ENCODE measurements around the gene PHACTR1.
"Not testable (repeated sequence)": the region's sequence is repeated elsewhere in the genome, so short reads cannot be mapped to it uniquely, and the experiment has no call there.

PHACTR1 gene

GRCh38 chr6:12749531-12750379 lies 33.2 kb downstream of the PHACTR1 start:
- no peak for DNase-seq (ENCODE audit: low read depth in 3 of 3)

DNA sequence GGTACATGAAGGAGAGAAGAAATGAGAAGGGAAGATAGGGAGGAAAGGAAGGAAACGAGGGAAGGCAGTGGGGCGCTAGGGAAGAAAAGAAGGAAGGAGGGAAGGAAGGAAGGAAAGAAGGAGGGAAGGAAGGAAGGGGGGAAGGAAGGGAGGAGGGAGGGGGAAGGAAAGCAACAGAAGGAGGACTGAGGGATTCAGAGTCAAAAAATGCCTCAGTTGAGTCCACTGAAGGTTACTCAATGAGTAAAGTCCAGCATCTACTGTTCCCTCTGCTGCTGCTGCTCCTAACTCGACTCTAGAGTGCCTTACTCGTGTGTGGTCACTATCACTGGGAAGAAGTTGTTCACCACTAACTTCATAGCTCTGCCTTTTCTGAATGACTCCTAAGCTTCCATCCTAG lies 33.8 kb downstream of the PHACTR1 start:
- no peak for DNase-seq (ENCODE audit: low read depth in 3 of 3)

GRCh38 chr6:12751694-12752325 lies 35.2 kb downstream of the PHACTR1 start:
- DNase-seq (ENCODE audit: low read depth in 3 of 3): no peak

GRCh38 chr6:12753036-12753435 lies 36.5 kb downstream of the PHACTR1 start:
- DNase-seq (ENCODE audit: low read depth in 3 of 3): no peak

GRCh38 chr6:12760226-12760625 lies 43.7 kb downstream of the PHACTR1 start:
- no peak for DNase-seq (ENCODE audit: low read depth in 3 of 3)

DNA sequence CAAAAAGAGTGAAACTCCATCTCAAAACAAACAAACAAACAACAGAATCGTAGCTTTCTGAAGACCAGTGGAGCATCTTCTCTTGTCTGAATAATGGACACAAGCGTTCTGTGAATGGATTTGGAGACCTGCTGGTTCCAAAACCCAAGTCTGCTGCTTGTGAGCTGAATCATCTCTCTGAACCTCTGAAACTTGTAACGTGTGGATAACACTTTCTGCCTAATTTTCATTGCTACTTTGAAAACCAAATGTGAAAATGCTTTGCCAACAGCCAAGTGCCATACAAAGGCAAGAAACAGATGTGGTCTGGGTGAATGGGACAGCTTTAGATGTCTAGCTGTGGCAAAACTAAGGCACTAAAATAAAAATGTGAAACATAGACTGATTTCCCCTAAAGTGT lies 44.3 kb downstream of the PHACTR1 start:
- no peak for DNase-seq (ENCODE audit: low read depth in 3 of 3)

- no peak for DNase-seq (ENCODE audit: low read depth in 3 of 3)
Measured at GRCh38 chr6:12761376-12762115, 45.0 kb downstream of the PHACTR1 start.

- not testable (repeated sequence) for DNase-seq (ENCODE audit: low read depth in 3 of 3)
Measured at GRCh38 chr6:12762731-12763434, 46.3 kb downstream of the PHACTR1 start.

DNA sequence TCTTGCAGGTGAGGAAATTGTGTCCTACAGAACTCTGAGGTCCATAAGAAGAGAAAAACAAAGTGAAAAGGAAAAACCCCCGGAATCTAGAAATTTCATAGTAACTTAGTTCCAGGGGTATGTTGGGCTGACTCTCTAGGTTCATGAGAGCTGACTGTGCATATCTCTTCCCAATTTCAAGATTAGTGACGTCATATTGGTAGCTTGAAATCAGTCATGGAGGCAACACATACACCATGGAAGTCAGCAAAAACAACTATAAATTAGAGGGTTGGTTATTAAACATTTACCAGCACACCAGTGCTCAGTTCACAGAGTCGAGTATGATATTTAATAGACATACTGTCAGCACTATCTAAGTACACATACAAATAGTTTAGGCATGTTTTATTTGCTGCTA lies 49.8 kb downstream of the PHACTR1 start:
- DNase-seq (ENCODE audit: low read depth in 3 of 3): no peak

DNA sequence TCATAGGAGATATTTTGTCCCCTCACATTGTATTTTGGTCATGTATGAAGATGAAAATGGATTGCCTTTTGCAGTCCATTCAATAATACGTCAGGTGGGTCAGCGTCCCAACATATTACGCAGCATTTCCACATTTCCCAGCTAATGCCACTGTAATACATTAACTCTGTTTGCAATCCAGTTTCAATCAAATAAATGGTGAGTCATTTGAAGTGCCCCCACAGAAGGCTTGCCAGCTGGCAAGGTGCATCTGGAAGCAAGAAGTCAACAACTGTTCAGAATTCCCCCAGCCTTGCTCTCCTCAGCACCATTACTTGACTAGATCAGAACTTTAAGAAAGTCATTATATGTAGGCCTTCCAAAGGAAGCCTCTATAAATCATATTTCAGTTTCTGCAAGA lies 50.4 kb downstream of the PHACTR1 start:
- no peak for DNase-seq (ENCODE audit: low read depth in 3 of 3)

- no peak for DNase-seq (ENCODE audit: low read depth in 3 of 3)
Measured at GRCh38 chr6:12769556-12770256, 53.1 kb downstream of the PHACTR1 start.

DNA sequence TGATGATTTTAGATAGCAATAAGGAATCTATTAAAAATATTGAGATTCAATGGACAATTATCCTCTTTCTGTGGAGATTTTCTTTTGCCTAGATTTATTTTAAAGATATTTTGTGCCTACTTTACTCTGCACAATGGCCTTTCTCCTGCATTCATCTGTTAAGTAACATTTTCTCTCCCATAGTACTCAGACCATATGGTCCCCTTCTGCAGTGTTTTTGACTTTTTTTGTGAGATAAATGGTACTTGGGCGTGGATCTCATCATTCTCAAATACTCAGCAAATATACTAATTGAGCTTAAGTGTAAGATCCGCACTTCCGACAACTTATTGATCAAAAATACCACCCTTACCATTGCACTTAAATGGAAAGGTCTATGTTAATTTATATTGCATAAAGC lies 55.8 kb downstream of the PHACTR1 start:
- no peak for DNase-seq (ENCODE audit: low read depth in 3 of 3)

DNA sequence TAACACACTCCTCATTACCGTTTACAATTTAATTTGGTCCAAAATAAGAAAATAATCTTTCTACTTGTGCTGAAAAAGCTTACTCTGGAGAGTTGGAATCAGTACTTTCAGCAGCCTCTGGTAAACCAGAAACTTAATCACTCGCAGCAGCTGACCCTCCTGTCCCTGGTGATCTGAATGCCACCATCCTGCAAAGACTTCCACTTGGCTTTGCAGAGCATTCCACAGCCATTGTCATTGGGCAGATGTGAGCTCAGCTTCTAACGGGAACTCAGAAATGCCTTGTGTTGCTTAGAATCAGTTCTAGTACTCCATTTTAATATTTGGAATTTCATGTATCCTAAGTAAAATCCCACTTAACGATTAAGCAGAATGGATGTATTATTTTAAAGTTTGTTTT lies 59.7 kb downstream of the PHACTR1 start:
- no peak for DNase-seq (ENCODE audit: low read depth in 3 of 3)

DNA sequence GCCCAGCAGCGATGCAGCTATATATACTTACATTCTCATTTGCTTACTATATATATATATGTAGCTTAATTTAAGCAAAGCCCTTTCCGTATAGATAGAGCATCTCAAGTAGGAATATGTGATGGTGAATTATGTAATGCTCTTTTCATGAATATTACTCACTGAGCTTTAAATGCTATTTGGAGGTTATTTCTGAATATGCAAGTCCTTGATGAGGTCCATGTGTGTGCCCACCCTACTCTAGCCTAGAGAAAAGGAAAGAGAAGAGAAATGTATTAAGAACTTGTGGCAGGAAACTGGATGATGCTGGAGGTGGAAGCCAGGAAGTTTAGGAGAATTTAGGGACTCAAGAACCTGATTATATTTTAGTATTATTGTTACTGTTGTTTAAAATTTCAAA lies 63.2 kb downstream of the PHACTR1 start:
- no peak for DNase-seq (ENCODE audit: low read depth in 3 of 3)

DNA sequence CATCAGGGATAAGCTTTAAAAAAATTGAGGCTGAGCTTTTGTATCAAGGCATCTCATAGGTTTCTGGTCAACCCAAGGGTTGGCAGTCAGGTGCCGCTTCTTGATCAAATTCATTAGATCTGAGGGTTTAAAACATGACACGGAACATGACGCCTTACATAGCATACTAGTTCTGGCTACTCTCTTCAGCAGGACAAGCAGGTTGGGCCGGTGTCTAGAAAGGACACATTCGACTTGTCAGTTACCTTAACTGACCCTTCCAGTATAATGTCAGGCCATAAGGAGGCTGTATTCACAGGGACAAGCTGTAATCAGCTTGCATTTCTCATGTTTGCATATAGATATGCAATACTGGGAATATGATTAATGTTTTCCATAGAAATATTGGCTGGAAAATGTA lies 65.6 kb downstream of the PHACTR1 start:
- DNase-seq (ENCODE audit: low read depth in 3 of 3): no peak

- no peak for DNase-seq (ENCODE audit: low read depth in 3 of 3)
Measured at GRCh38 chr6:12785301-12785700, 68.7 kb downstream of the PHACTR1 start.

DNA sequence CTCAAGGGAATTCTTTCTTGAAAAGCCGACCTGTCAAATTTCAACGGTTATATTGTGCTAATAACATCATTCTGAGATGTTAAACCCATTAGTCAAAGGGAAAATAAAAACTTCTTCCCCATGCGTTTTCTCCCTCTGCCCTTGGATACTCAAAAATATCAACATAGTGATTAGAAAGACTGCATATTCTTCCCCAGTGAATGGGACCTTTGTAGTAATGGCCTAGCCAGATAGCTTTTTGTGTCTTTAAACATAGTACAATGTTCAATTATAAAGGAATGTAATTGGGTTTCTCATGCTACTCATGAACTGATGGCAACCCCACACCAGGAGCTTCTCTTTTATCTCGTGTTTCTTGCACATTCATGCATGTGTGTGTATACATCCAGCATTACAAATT lies 69.4 kb downstream of the PHACTR1 start:
- no peak for DNase-seq (ENCODE audit: low read depth in 3 of 3)

GRCh38 chr6:12791371-12791770 lies 74.8 kb downstream of the PHACTR1 start:
- no peak for DNase-seq (ENCODE audit: low read depth in 3 of 3)

GRCh38 chr6:12798326-12798725 lies 81.8 kb downstream of the PHACTR1 start:
- no peak for DNase-seq (ENCODE audit: low read depth in 3 of 3)

DNA sequence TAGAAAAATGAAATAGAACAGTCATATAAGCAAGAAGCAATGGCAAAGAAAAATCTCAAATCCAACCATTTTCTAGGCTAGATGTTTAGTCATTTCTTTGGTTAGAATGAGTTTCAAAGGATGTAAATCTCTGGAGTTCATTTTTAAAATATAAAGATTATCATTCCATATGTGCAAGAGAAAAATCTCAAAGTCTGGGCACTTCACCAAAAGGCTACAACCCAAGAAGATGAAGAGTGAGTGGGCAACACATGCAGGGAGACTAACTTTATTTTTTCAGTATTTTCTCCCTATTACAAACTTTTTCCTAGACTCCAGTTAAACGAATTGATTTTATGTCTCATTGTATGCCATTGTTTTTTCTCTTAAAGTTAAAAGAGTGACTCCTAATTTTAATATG lies 83.6 kb downstream of the PHACTR1 start:
- no peak for DNase-seq (ENCODE audit: low read depth in 3 of 3)

GRCh38 chr6:12801141-12801540 lies 84.6 kb downstream of the PHACTR1 start:
- DNase-seq (ENCODE audit: low read depth in 3 of 3): no peak

Measured in stimulated activated CD4-positive, alpha-beta T cell treated with anti-CD3 and anti-CD28 coated beads, TNF-alpha, amount 100 ng/mL, for 4 hours (primary cell).